ENCODE data around the gene SRRM1. TPM values are rescaled to one million over a fixed set of nuclear protein-coding genes. Genes with fewer than 3 reads are reported as not detected.
A peak's percentile ranks its signal among the peaks of the same experiment; 100 is the strongest.
"Not testable (repeated sequence)": the region's sequence is repeated elsewhere in the genome, so short reads cannot be mapped to it uniquely, and the experiment has no call there.

The SRRM1 gene
- total RNA-seq, 4 donors from 2014 or later: 44.0 to 91.2 (median 58.1) TPM

DNA sequence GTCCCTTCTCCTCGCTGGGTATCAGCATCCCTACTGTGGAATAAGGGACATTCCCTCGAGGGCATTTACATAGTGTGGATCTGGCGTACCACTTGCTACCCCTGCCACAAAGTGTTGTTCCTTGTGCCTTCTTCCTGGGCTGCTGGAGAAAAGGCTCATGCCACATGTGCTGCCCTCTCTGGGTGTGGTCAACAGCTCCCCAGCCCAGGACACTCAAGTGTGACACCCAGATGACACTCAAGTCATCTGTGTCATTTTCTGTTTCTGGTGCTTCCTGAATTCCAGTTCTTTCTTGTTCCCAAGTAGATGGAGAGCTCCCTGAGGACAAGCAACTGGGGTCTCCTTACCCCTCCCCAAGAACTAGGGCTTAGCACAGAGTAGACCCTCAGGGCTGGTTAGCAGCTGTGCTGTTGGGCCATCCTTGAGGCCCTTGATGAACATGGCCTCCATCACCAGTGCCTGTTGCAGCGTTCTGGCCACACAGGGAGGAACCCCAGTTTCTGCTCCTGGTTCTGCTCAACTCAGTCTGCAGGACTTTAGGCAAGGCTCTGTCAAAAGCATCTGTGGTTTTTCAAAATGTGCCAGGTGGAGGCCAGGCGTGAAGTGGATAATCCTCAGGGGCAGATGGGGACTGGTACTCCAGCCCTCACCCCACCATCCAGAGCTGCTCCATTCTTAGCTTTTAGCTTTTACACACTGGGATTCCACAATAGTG lies 53.1 kb downstream of the SRRM1 start:
- Histone ChIP-seq H3K4me1 (peaks cover 0 to 19% (median 5%) of the 10 kb centered on the region in 3 donors), H3K27ac (peak overlapping the region in 1 of 4 donors; percentile 30), H3K4me3 (no peak overlapping the region), H3K27me3 (no peaks in the 10 kb centered on the region), H3K36me3 (no peaks in the 10 kb centered on the region), H3K9me3 (no peaks in the 10 kb centered on the region)
- WGBS, 2 donors: 65 to 94% methylated on average over 4 of the region's 5 CpGs
- no peak for DNase-seq
- intact Hi-C loops (cut with DNase I): no loop called here
- TF ChIP-seq, protein P1, sequence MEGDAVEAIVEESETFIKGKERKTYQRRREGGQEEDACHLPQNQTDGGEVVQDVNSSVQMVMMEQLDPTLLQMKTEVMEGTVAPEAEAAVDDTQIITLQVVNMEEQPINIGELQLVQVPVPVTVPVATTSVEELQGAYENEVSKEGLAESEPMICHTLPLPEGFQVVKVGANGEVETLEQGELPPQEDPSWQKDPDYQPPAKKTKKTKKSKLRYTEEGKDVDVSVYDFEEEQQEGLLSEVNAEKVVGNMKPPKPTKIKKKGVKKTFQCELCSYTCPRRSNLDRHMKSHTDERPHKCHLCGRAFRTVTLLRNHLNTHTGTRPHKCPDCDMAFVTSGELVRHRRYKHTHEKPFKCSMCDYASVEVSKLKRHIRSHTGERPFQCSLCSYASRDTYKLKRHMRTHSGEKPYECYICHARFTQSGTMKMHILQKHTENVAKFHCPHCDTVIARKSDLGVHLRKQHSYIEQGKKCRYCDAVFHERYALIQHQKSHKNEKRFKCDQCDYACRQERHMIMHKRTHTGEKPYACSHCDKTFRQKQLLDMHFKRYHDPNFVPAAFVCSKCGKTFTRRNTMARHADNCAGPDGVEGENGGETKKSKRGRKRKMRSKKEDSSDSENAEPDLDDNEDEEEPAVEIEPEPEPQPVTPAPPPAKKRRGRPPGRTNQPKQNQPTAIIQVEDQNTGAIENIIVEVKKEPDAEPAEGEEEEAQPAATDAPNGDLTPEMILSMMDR (IDR thresholded peaks at IDR 0.05): no peak
- TF ChIP-seq POLR2A (IDR thresholded peaks at IDR 0.05): no peak

DNA sequence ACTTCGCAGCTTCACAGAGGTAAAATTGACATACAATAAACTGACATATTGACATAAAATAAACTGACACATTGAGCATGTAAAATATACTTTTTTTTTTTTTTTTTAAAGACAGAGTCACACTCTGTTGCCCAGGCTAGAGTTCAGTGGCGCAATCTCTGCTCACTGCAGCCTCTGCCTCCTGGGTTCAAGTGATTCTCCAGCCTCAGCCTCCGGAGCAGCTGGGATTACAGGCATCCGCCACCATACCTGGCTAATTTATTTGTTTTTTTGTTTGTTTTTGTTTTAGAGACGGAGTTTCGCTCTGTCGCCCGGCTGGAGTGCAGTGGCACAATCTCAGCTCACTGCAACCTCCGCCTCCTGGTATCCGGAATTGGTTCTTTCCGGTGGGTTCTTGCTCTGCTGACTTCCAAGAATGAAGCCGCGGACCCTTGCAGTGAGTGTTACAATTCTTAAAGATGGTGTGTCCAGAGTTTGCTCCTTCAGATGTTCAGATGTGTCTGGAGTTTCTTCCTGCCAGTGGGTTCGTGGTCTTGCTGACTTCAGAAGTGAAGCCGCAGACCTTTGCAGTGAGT lies 53.7 kb downstream of the SRRM1 start:
- intact Hi-C loops (cut with DNase I): no loop called here
- H3K27me3 ChIP-seq: no peaks in the 10 kb centered on the region
- no peak overlapping the region for H3K27ac ChIP-seq

DNA sequence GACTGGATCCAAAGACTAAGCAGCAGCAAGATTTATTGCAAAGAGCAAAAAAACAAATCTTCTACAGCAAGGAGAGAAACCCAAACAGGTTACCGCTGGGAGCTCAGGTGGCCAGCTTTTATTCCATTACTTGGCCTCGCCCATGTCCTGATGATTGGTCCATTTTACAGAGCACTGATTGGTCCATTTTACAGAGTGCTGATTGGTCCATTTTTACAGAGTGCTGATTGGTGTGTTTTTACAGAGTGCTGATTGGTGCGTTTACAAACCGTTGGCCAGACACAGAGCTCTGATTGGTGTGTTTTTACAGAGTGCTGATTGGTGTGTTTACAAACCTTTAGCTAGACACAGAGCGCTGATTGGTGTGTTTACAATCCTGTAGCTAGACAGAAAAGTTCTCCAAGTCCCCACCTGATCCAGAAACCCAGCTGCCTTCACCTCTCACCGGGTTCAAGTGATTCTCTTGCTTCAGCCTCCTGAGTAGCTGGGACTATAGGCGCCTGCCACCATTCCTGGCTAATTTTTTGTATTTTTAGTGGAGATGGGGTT lies 54.4 kb downstream of the SRRM1 start:
- peaks cover 0 to 19% (median 5%) of the 10 kb centered on the region in 3 donors for H3K4me1 ChIP-seq
- intact Hi-C loops (cut with DNase I); H3K4me3 ChIP-seq; DNase-seq; H3K27me3 ChIP-seq; H3K9me3 ChIP-seq; H3K36me3 ChIP-seq; H3K27ac ChIP-seq: not testable (repeated sequence)
- whole genome bisulfite sequencing, 2 donors: 87 to 90% methylated on average over 7 of the region's 7 CpGs

More for the DNA sequence above, 53.7 kb downstream of the SRRM1 start:
- H3K9me3 ChIP-seq: no peaks in the 10 kb centered on the region
- H3K4me1 ChIP-seq: peaks cover 0 to 19% (median 5%) of the 10 kb centered on the region in 3 donors
- H3K4me3 ChIP-seq: no peak overlapping the region
- DNase-seq: no peak
- 85 to 89% methylated on average over 15 of the region's 15 CpGs for WGBS, 2 donors
- no peaks in the 10 kb centered on the region for H3K36me3 ChIP-seq
- TF ChIP-seq POLR2A (IDR thresholded peaks at IDR 0.05): no peak

DNA sequence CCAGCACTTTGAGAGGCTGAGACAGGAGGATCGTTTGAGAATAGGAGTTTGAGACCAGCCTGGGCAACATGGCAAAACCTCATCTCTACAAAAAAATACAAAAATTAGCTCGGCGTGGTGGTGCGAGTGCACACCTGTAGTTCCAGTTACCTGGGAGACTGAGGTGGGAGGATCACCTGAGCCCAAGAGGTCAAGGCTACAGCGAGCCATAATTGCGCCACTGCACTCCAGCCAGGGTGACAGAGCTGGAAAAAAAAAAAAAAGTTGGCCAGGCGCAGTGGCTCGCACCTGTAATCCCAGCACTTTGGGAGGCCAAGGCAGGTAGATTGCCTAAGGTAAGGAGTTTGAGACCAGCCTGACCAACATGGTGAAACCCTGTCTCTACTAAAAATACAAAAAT lies 55.2 kb downstream of the SRRM1 start:
- not testable (repeated sequence) for H3K27me3 ChIP-seq
- 81 to 82% methylated on average over 4 to 8 of the region's 8 CpGs for WGBS, 2 donors

DNA sequence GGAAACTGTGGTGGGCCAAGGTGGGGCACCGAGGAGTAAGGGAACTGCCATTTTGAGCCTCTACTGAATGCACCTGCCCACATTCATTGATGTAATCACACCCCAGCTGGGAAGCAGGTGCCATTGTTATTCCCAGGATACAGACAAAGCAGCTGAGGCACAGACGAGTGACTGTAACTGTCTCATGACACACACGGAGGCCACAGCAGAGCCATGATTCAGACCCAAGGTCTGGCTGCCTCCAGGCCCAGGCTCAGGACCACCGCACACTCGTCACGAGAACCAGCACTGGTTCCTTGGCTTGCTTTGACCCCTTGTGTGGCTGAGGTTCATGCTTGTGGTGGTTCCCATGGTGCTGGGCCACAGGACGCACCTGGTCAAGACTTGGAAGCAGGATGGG lies 56.5 kb downstream of the SRRM1 start:
- H3K9me3 ChIP-seq: no peaks in the 10 kb centered on the region
- H3K4me3 ChIP-seq: no peak overlapping the region
- H3K4me1 ChIP-seq: peaks cover 0 to 14% (median 0%) of the 10 kb centered on the region in 3 donors
- no peaks in the 10 kb centered on the region for H3K36me3 ChIP-seq
- H3K27me3 ChIP-seq: no peaks in the 10 kb centered on the region
- TF ChIP-seq, protein P1 (IDR thresholded peaks at IDR 0.05): no peak
- no peak for TF ChIP-seq POLR2A (IDR thresholded peaks at IDR 0.05)
- no peak for DNase-seq
- intact Hi-C loops (cut with DNase I): no loop called here
- WGBS, 2 donors: 69 to 74% methylated on average over 2 to 5 of the region's 7 CpGs
- H3K27ac ChIP-seq: no peak overlapping the region

More for the DNA sequence above, 55.2 kb downstream of the SRRM1 start:
- H3K4me3 ChIP-seq; intact Hi-C loops (cut with DNase I); H3K9me3 ChIP-seq; H3K27ac ChIP-seq; DNase-seq; H3K36me3 ChIP-seq: not testable (repeated sequence)
- peaks cover 0 to 19% (median 5%) of the 10 kb centered on the region in 3 donors for H3K4me1 ChIP-seq

DNA sequence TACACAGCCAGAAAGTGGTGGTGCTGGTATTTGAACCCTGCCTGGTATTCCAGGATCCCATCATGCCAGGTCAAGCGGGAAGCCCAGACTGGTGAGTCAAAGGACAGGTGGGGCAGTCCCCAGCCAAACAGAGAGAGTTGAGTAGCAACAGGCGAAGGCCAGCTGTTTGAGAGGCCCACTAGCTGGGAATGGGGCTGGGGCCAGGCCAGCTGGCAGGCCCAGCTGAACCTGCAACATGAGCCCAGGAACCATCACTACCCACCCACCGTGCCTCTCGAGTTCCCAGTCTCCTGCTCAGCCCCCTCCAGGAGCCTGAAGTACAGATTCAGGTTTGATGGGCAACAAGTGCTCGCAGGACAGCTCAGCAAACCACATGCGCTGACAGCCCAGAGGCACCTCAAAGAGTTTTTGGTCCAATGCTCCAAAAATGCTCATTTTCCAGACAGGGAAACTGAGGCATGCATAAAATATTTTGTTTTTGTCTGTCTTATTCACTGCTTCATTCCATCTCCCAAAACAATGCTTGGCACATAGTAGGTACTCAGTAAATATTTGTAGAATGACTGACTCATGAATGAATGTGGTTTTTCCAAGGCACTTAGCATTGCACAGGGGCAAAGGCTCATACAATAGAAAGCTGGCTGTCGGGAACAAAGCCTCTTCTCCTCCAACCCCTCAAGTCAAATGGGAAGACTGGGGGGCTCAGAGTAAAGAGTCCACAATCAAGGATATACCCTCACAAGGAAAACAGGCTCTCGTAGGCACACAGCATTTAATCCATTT lies 59.6 kb downstream of the SRRM1 start:
- H3K4me3 ChIP-seq: no peak overlapping the region
- no peak for DNase-seq
- WGBS, 2 donors: 68 to 79% methylated on average over 4 to 7 of the region's 8 CpGs
- H3K27me3 ChIP-seq: no peaks in the 10 kb centered on the region
- intact Hi-C loops (cut with DNase I): no loop called here
- H3K36me3 ChIP-seq: no peaks in the 10 kb centered on the region
- H3K4me1 ChIP-seq: peaks cover 0 to 21% (median 0%) of the 10 kb centered on the region in 3 donors
- H3K27ac ChIP-seq: no peak overlapping the region
- TF ChIP-seq, protein P1 (IDR thresholded peaks at IDR 0.05): no peak
- TF ChIP-seq POLR2A (IDR thresholded peaks at IDR 0.05): no peak
- H3K9me3 ChIP-seq: no peaks in the 10 kb centered on the region
